Loucy (cell line): ENCODE measurements around the gene LTBR.

Experiments used
- EZH2phosphoT487 ChIP-seq: fragments of 200-600 bp; IDR thresholded peaks from 2 replicates; pipeline ENCODE4 v1.6.1; 2018; ENCODE audit warnings: antibody characterized with exemption, mild to moderate bottlenecking, moderate library complexity, borderline replicate concordance
- TF ChIP-seq, protein P1 (sequence below): fragments of 200-600 bp; sonication (generic); conservative IDR thresholded peaks from 2 replicates; pipeline ENCODE4 v1.5.1; 2014; ENCODE audit warnings: mild to moderate bottlenecking, antibody characterized with exemption, low read length

DNA sequence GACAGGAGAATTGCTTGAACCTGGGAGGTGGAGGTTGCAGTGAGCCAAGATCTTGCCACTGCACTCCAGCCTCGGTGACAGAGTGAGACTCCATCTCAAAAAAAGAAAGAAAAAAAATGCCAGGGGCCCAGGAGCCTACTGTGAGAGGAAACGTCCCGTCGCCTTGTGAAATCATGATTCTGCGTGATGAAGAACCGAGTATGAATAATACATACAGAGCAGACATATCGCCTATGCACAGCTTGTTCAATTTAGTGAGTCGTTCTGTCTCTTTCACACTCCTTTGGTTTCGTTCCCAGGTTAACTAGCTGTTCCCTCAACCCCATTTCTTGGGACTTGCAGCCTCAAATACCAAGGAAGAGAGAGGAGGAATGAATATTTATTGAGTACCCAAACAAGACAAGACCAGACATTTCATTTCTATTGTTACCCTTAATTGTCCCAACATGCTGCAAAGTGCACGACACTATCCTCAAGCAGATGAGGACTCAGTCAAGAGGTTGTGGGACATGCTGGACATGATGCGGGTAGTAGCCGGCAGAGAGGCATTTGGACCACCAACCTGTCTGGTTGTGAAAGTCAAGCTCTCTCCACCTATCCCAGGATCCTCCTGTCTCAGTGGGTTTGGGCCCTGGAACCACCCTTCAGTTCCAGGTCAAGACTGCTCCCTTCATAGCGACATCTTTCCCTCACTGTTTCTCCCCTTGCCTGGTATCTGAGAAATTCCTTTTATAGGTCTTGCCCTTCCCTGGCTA, 52.2 kb downstream of the LTBR start:
- TF ChIP-seq, protein P1, sequence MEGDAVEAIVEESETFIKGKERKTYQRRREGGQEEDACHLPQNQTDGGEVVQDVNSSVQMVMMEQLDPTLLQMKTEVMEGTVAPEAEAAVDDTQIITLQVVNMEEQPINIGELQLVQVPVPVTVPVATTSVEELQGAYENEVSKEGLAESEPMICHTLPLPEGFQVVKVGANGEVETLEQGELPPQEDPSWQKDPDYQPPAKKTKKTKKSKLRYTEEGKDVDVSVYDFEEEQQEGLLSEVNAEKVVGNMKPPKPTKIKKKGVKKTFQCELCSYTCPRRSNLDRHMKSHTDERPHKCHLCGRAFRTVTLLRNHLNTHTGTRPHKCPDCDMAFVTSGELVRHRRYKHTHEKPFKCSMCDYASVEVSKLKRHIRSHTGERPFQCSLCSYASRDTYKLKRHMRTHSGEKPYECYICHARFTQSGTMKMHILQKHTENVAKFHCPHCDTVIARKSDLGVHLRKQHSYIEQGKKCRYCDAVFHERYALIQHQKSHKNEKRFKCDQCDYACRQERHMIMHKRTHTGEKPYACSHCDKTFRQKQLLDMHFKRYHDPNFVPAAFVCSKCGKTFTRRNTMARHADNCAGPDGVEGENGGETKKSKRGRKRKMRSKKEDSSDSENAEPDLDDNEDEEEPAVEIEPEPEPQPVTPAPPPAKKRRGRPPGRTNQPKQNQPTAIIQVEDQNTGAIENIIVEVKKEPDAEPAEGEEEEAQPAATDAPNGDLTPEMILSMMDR = no peak
- no peak for TF ChIP-seq EZH2phosphoT487
